ENCODE results near the gene MYOZ1.

- no peak for TF ChIP-seq PATZ1 (CRISPR knock-in tag; IDR thresholded peaks at IDR 0.05; ENCODE audit: borderline replicate concordance)
- TF ChIP-seq ZFP30 (CRISPR knock-in tag; IDR thresholded peaks at IDR 0.05), result no peak
- TF ChIP-seq CSDC2 (CRISPR knock-in tag; IDR thresholded peaks at IDR 0.05), result no peak
- no peak for TF ChIP-seq ARNTL (CRISPR knock-in tag; IDR thresholded peaks at IDR 0.05; ENCODE audit: borderline replicate concordance, low read depth)
- no peak for TF ChIP-seq SNAI2 (CRISPR knock-in tag; IDR thresholded peaks at IDR 0.05)
- TF ChIP-seq CREB5 (CRISPR knock-in tag; IDR thresholded peaks at IDR 0.05; ENCODE audit: low read depth), result no peak
- no peak for TF ChIP-seq TSHZ2 (CRISPR knock-in tag; IDR thresholded peaks at IDR 0.05)
- TF ChIP-seq TOX (CRISPR knock-in tag; IDR thresholded peaks at IDR 0.05; ENCODE audit: borderline replicate concordance), result no peak
- no peak for TF ChIP-seq OSR1 (CRISPR knock-in tag; IDR thresholded peaks at IDR 0.05)
- no peak for TF ChIP-seq RARB (CRISPR knock-in tag; IDR thresholded peaks at IDR 0.05)
- TF ChIP-seq ZNF8 (CRISPR knock-in tag; IDR thresholded peaks at IDR 0.05), result no peak
- TF ChIP-seq CSRNP3 (CRISPR knock-in tag; IDR thresholded peaks at IDR 0.05), result no peak
Observed at GRCh38 chr10:73623056-73623455, 18.2 kb downstream of the MYOZ1 start.
